Fibroblast of skin of back (primary cell): ENCODE data around the gene LHPP.

Experiments
- DNase-seq: peaks from one replicate; pipeline ENCODE4 v3.0.0-alpha.2; 2013

The LHPP gene

GRCh38 chr10:124559372-124560132, 97.9 kb downstream of the LHPP start:
- no peak for DNase-seq

DNA sequence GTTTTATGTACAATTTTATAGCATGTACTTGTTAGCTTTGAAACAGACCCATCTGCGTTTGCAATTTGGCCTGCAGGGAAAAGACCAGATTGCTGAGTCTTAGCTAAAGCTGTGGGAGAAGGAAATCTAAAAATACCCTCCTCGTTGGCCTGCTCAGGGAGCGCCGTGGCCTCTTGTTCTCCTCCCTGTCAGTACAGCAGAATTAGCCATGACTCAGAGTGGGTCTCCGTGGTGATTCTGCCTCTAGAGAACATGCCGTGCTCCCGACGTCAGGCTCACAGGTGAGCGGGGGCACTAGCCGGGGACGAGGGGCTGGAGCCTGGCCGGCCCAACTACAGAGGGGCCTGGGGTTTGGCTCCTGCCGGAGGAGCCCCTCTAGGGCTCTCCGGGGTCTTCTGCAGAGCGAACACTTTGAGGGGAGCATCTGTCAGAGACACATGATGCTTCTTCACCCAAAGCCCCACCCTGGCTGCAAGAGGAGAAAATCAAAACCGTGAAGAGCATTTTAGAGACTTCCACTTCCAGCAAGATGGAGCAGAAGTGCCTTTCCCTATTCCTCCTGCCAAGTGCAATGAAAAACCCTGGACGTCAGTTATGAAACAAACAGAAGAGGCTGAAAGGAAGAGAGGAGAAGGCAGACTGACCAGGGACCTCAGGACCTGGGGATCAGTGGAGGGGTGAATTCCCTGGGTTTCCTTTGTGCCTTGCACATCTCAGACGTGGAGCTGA, 98.9 kb downstream of the LHPP start:
- peak; percentile 45 for DNase-seq

- no peak for DNase-seq
These were observed 99.6 kb downstream of the LHPP start for GRCh38 chr10:124561206-124561605.

- DNase-seq: no peak
These were observed 100.9 kb downstream of the LHPP start for GRCh38 chr10:124562425-124563060.

GRCh38 chr10:124563320-124564040, 101.9 kb downstream of the LHPP start:
- DNase-seq: no peak

DNA sequence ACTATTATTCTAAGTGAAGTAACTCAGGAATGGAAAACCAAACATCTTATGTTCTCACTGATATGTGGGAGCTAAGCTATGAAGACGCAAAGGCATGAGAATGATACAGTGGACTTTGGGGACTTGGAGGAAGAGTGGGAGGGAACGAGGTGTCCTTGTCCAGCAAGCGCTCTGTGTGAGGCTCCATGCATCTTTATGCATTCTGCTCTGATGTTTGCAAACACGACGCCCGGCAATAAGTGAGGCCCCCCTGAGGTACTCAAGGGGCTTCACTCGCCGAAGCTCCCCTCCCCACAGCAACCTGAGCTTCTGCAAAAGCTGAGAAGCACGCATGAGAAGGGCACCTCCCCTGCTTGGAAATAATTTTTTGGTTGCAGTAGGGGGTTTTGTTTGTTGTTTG, 103.3 kb downstream of the LHPP start:
- no peak for DNase-seq

DNA sequence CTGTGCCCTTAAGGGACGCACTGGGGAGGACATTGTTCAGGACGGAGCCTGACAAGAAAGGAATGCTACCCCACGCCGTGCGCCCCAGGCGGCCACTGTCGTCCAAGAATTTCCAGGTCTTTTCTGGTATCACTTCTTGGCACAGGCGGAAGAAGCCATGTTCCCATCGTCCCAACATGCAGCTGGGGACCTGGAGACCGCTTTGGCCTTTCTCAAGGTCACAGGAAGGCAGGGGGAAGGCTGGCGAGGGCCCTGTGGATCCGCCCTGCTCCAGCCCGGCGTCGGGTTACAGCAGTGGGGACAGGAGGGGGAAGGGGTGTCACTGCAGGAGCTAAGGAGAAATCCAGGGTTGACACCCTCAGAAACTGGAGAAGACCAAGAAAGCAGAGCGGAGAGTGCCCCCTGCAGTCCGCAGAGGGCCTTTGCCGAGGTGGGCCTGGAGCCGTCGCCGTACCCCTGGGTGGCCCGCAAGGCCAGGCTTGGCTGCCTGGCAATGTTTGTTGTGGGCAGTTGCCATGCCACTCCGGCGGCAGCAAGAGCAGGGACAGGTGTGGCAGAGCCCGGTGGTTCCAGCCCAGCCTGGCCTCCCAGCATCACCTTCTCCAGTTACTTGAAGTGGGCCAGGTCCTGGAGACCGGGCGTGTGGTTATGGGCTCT, 104.1 kb downstream of the LHPP start:
- DNase-seq: peak; percentile 4

- DNase-seq: no peak
These were observed 104.7 kb downstream of the LHPP start for GRCh38 chr10:124566222-124566888.

DNA sequence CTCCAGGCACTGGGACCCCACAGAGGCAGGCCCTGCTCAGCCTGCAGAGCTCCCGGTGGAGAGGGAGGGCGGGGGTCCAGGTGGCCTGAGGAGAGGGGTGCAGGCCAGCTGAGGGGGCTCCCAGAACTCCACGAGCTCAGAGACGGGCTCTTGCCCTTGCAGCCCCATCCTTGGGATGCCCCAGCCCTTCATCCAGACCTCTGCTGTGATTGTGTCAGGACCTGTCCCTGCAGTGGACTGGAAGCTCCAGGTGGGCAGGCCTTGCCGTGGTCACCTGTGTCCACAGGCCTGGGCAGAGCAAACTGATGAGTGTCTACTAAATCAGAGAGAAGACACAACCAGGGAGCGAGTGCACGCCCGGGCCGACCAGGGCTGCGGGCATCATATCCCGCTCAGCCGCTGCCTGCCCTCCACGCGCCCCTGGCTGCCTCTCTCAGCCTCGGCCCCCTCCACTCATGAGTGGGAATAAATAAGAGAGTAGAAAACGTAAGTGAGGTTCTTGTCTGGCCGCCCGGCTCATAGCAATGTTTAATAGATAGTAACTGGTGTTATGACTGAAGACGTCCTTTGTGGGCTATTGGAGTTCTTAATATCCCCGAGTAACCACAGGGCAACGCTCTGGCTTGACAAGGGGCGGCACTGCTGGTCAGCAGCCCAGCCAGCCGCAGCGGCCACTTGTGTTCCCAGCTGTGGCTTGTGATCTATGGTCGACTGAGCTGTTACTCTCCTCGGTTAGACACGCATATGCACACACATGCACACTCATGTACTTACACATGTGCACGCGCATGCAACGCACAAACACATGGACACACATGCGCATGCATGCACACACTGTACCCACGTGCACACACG, 105.6 kb downstream of the LHPP start:
- no peak for DNase-seq

DNA sequence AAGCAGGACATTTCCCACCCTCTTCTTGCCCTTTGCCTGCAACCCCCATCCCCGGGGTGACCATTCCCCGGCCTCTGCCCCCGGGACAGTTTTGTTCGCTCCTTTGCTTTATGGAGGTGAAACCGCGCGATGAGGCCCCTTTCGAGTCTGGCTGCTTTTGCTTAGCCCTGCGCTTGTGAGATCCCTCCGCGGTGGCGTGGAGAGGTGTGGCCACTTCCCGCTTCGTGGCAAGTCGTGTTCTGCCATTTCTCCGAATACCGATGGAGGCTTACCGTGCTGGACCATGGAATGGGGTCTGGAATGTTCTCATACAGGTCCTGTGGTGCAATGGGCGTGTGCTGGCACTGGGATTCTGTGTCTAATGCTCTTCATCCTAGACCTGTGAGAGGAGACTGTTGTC, 106.7 kb downstream of the LHPP start:
- no peak for DNase-seq

- no peak for DNase-seq
These were observed 107.4 kb downstream of the LHPP start for GRCh38 chr10:124568848-124569622.

DNA sequence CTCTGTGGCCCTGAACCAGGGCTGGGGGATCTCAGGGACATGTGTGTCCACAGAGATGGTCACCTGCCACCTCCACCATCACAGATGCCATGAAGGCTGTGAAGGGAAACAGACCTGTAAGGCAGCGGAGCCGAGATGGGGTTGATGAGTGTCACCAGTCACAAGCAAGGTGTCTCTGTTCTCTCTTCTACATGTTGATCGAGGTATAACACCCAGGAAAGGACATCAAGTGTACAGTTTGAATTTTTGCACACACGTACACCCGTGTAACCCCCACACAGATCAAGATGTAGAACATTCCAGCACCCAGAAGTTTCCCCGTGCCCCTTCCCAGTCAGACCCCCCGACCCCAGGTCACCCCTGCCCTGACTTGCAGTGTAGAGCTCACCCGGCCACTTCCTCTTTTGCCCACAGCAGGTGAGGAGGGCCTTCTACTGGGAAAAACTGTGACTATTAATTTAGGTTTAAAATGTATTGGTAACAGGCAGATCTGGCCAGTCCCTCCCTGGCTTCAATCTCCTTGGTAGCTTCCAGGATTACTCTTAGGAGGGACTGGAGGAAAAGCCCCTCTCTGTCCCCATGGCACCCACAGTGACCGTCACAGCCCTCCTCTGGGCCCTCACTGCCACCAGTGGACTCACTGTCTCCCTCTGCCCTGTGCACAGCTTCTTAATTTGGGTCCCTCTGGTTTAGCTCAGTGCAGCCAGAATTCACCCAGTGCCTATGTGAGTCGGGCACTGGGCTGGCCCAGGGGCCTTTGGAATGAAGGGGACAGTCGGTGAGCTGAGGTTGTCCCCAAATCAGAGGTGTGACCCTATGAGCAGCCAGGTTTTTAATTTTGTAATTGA, 108.2 kb downstream of the LHPP start:
- no peak for DNase-seq

DNA sequence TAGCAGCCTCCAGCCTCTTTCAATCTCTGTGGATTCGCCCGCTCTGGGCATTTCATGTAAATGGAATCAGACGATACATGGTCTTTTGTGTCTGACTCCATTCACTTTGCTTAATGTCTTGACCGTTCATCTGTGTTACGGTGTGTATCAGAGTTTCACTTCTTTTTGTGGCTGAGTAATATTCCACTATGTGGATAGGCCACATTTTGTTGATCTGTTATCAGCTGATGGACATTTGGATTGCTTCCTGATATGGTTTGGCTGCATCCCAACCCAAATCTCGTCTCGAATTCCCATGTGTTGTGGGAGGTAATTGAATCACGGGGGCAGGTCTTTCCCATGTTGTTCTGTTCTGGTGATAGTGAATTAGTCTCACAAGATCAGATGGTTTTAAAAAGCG, 109.0 kb downstream of the LHPP start:
- DNase-seq: no peak

DNA sequence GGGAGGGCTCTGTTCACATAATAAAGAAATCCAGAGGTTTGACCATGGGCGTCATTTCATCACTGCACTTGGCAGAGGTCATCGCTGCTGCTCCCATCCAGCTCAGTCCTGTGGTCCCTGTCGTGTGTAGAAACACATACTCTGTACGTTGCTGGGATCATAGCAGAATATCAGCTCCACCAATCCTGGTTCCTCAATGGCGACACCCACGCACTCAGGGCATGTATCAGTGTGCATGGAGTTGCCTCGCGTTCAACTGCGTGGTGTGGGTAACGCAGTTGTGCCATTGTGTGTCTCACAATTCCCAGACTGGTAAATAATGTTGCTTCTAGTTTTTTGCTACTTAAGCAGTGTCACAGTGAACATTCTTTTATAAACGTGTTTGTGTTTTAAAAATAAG, 111.1 kb downstream of the LHPP start:
- no peak for DNase-seq

- DNase-seq: no peak
These were observed 112.3 kb downstream of the LHPP start for GRCh38 chr10:124573726-124574455.

GRCh38 chr10:124574456-124575070, 112.9 kb downstream of the LHPP start:
- DNase-seq: no peak

DNA sequence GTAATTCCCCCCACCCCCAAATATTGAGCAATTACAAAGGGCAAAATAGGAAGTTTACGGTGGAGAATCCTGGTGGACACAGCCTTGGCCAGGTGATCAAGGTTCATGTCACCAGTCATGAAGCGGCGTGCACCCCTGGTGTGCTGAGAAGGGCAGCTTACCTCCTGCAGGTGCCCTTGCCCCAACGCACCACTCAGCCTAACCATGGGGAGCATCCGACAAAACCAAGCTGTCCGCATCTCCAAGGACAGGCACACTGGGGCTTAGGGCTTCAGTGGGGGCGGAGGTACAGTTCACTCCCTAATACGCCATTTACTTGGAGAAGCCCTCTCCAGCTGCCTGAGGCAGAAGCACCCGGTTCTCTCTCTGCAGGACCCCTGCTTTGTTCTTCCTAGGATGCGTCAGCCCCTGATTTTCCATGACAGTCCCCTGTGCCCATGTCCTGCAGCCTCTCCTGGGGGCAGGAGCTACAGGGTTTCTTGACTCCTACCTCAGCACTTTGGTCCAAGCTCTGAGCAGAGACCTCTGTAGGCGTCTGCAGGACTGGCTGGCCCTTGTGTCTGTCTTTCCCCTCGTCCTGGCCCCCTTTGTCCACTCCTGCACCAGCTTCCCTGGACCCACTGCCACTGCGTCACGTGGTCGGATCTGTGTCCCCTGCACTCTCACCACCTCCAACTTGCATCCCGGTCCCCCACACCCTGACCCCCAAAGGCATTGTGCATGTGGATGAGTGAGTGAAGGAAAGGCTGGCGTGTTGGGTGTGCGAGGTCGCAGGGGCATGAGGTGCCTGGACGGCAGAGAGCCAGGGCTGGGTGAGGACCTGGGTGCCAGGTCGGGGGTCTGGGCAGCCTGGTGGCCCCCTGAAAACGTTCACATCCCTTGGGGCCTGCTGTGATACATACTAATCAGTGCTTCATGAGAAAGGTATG, 113.7 kb downstream of the LHPP start:
- DNase-seq: no peak
